DMS 273 (cell line): Measurements from ENCODE around the gene CAMSAP3.
"Not testable (repeated sequence)": the region's sequence is repeated elsewhere in the genome, so short reads cannot be mapped to it uniquely, and the experiment has no call there.

Experiments used
- DNase-seq: peaks from one replicate; lab custom pipeline; 2025; ENCODE audit not compliant: unreplicated experiment; lab: John Stamatoyannopoulos, UW

Gene CAMSAP3

DNA sequence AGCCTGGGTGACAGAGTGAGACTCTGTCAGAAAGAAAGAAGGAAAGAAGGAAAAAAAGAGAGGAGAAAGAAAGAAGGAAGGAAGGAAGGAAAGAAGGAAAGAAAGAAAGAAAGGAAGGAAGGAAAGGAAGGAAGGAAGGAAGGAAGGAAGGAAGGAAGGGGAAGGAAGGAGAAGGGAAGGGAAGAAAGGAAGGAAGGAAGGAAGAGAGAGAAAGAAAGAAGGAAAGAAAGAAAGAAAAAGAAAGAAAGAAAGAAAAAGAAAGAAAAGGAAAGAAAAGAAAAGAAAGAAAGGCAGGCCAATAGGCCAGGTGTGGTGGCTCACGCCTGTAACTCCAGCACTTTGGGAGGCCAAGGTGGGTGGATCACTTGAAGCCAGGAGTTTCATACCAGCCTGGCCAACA is 18.2 kb upstream of the CAMSAP3 start:
- not testable (repeated sequence) for DNase-seq

GRCh38 chr19:7578127-7578526 is 17.5 kb upstream of the CAMSAP3 start:
- no peak for DNase-seq

DNA sequence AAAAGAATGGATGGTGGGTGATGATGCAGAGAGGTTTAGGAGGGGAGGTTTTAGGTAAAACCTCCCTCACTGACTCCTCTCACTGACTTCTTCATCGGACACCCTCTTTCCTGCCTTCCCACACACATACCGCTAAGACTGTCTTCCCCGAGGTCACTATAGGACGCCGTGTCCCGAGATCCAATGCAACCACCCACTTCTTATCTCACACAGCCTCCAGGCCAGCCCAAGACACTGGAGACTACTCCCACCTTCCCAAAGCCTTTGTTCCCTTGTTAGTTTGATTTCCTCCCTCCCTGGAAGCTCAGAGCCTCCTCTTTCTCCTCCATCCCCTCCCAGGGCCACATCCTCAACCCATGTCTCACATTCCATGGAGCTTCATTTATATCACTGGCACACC is 16.5 kb upstream of the CAMSAP3 start:
- DNase-seq: no peak

- no peak for DNase-seq
These were observed 13.2 kb upstream of the CAMSAP3 start for GRCh38 chr19:7582446-7582845.

- no peak for DNase-seq
These were observed 5.8 kb upstream of the CAMSAP3 start for GRCh38 chr19:7589822-7590221.

DNA sequence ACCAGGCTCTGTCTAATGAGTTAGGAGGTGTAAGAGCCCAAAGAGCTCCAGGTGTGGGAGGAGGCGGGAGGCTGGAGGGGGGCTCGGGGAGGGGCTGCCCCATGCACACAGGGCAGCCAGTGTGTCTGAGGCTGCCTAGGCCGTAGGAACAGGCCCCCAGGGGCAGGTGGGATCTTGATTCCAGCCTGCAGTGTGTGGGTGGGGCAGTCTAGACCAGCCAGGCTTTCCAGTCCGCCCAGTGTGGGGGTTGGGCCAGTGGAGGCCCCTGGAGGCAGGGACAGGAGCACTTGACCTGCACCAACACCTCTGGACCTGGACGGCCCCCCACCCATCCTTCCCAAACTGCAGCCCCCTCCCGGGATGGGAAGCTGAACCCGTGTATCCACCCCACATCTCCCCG is 5.4 kb upstream of the CAMSAP3 start:
- DNase-seq: no peak

GRCh38 chr19:7596211-7596937 is 711 bp downstream of the CAMSAP3 start:
- peak; percentile 33 for DNase-seq

- DNase-seq: no peak
These were observed 2.0 kb downstream of the CAMSAP3 start for GRCh38 chr19:7597689-7598088.

GRCh38 chr19:7598180-7598579 is 2.5 kb downstream of the CAMSAP3 start:
- DNase-seq: no peak

DNA sequence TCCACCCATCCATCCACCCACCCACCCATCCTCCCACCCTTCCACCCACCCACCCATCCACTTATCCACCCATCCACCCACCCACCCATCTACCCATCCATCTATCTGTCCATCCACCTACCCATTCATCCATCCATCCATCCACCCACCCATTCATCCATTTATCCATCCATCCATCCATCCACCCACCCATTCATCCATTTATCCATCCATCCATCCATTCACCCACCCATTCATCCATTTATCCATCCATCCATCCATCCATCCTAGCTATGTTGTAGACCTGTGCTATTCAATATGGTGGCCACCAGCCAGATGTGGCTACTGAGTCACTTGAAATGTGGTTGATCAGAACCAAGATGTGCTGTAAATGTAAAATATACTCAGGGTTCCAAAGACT is 5.1 kb downstream of the CAMSAP3 start:
- DNase-seq: no peak

DNA sequence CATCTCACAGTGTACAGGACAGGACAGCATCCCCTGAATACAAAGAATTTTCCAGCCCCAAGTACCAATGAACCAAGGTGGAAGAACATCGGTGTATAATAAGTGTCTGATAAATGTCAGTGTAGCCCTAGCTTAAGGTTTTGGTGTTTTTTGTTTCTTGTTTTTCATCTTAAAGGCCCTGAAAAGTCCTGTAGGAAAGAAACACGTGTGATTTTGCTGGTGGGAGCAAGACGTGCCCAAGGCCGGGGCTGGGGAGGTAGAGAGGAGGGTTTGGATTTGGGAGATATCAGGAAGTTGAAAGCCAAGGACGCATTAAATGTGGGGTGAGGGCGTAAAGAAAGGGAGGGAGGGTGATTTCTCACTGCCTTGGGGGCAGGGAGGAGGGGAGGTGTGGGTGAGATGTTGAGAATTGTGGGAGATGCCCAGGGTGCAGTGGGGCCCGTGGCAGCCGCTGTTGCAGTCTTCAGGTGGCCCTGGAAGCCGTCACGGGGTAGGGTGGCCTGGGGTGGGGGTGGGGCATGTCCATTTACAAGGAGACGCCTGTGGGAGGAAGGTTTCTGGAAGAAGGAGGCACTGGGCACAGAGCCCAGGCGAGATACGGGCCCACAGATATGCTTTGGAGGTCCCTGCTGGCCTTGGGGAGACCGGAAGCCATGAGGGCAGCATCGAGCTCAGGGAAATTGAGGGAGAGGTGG is 6.7 kb downstream of the CAMSAP3 start:
- DNase-seq: no peak

GRCh38 chr19:7602935-7603497 is 7.4 kb downstream of the CAMSAP3 start:
- DNase-seq: no peak

- DNase-seq: no peak
These were observed 8.3 kb downstream of the CAMSAP3 start for GRCh38 chr19:7603919-7604318.

DNA sequence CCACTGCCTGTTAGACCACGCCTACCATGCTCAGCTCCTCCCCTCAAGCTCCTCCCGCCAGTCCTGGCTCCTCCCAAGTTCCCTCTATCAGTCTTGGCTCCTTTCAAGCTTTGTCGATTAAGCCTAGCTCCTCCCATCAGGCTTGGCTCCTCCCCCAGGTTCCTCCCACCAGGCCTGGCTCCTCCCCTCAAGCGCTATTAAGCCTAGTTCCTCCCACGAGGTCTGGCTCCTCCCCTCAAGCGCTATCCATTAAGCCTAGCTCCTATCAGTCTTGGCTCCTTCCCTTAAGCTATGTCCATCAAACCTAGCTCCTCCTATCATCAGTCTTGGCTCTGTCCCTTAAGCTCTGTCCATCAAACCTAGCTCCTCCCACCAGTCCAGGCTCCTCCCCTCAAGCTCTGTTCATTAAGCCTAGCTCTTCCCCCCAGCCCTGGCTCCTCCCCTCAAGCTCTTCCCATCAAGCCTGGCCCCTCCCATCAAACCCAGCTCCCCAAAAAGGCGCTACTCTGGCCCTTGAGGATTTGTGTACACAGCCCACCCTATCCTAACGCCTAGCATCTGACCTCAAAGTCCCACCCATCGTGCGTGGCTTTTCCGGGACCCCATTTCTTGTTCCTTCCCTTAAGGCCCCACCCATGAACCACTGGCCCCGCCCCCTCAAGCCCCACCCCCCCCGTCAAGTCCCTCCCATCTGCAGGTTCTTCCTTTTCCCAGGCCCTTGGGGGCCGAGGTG is 10.0 kb downstream of the CAMSAP3 start:
- peak; percentile 59 for DNase-seq

DNA sequence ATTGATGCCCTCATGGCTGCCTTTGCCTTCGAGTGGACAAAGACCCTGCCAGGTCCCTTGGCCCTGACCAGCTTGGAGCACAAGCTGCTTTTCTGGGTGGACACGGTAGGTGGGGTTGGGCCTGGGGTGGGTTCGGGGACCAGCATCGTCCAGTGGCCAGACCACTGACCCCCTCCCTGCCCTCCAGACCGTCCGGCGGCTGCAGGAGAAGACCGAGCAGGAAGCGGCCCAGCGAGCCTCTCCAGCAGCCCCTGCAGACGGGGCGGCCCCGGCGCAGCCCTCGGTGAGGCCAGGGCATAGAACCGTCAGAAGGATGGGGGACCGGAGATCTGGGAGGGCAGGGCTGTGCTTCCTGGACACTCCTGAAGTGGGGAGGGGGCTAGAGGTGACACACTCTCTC is 10.6 kb downstream of the CAMSAP3 start:
- no peak for DNase-seq

GRCh38 chr19:7607212-7607873 is 11.7 kb downstream of the CAMSAP3 start:
- no peak for DNase-seq

- no peak for DNase-seq
These were observed 12.4 kb downstream of the CAMSAP3 start for GRCh38 chr19:7607874-7608560.

DNA sequence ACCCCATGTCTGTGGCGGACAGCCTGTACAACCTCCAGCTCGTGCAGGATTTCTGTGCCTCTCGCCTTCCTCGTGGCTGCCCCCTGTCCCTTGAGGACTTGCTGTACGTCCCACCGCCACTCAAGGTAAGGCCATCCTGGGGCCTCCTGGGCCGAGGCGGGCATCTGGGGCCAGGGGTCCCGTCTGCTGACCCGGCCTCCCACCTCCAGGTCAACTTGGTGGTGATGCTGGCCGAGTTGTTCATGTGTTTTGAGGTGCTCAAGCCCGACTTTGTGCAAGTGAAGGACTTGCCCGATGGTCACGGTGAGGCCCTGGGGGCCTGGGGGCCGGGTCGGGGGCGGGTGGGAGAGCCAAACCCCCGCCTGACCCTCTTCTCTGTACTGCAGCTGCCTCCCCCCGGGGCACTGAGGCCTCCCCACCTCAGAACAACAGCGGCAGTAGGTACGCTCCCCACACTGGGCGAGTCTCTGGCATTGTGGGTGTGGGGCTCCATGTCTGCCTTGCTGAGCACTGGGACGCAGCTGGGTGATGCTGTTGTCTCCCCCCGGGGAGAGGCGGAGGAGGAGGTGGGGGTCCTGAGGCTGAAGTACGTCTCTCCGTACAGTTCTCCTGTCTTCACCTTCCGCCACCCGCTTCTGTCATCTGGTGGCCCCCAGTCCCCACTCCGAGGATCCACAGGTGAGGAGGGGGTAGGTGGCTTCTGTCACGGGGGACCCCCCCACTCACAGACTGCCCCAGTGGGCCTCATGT is 15.0 kb downstream of the CAMSAP3 start:
- DNase-seq: no peak

DNA sequence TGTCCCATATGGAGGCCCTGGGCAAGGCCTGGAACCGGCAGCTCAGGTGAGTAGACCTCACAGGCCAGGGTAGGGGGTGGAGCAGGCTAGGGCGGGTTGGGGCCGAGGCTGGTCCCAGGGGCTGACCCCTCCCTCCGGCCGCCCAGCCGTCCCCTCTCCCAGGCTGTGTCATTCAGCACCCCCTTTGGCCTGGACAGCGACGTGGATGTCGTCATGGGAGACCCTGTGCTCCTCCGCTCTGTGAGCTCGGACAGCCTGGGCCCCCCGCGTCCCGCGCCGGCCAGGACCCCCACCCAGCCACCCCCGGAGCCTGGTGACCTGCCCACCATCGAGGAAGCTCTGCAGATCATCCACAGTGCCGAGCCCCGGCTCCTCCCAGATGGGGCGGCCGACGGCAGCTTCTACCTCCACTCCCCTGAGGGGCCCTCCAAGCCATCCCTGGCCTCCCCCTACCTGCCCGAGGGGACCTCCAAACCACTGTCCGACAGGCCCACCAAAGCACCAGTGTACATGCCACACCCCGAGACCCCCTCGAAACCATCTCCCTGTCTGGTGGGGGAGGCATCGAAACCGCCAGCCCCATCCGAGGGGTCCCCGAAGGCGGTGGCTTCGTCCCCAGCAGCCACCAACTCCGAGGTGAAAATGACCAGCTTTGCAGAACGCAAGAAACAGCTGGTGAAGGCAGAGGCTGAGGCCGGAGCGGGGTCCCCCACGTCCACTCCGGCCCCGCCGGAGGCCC is 16.0 kb downstream of the CAMSAP3 start:
- no peak for DNase-seq
